Smooth muscle cell of the brain vasculature (primary cell): ENCODE data around the gene RUNX3.
"Not testable (repeated sequence)": the region's sequence is repeated elsewhere in the genome, so short reads cannot be mapped to it uniquely, and the experiment has no call there.

Experiments
- DNase-seq: peaks from one replicate; pipeline ENCODE4 v3.0.0-alpha.2; 2012; ENCODE audit warnings: low read depth, low spot score

Gene RUNX3

GRCh38 chr1:24903011-24903461 lies 27.0 kb downstream of the RUNX3 start:
- DNase-seq, result no peak

- no peak for DNase-seq
Measured at GRCh38 chr1:24902471-24902891, 27.6 kb downstream of the RUNX3 start.

- no peak for DNase-seq
Measured at GRCh38 chr1:24901791-24902470, 28.1 kb downstream of the RUNX3 start.

DNA sequence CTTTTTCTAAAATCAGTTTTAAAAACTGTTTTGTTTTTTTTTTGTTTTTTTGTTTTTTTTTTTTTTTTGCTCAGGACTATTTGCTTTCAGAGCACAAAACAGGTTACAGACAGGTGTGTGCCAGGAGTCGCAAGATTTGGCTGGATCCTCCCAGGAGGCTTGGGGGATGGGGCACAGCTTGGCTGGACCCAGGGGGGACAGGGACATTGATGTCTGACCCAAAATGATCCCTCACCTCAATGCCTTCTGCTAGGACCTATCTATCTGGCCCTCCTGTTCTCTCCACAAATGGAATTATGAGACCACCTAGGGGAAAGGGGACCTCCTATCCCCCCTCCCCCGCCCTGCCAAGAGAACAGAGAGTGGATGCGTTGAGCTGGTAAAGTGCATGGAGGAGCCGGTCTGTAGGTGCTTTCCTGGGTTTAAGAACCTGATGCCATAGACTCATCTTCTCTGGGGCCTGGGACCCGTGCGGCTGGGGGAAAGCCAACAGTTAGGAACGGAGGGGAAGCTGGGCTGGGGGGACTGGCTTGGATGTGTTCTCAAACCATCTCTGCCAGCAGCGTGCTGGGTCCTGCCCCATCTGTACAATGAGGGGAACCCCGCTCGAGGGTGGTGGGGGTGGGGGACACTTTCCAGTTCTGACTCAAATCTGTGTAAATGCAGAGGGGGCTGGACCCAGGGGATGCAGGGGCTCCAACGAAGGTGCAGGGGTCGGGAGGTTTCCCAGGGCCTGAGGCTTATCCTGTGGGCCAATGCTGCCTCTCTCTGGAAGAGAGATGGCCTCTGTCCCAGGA lies 28.9 kb downstream of the RUNX3 start:
- DNase-seq, result no peak

- no peak for DNase-seq
Measured at GRCh38 chr1:24900486-24900849, 29.6 kb downstream of the RUNX3 start.

GRCh38 chr1:24899581-24900485 lies 30.2 kb downstream of the RUNX3 start:
- no peak for DNase-seq

GRCh38 chr1:24898909-24899439 lies 31.1 kb downstream of the RUNX3 start:
- DNase-seq, result no peak

DNA sequence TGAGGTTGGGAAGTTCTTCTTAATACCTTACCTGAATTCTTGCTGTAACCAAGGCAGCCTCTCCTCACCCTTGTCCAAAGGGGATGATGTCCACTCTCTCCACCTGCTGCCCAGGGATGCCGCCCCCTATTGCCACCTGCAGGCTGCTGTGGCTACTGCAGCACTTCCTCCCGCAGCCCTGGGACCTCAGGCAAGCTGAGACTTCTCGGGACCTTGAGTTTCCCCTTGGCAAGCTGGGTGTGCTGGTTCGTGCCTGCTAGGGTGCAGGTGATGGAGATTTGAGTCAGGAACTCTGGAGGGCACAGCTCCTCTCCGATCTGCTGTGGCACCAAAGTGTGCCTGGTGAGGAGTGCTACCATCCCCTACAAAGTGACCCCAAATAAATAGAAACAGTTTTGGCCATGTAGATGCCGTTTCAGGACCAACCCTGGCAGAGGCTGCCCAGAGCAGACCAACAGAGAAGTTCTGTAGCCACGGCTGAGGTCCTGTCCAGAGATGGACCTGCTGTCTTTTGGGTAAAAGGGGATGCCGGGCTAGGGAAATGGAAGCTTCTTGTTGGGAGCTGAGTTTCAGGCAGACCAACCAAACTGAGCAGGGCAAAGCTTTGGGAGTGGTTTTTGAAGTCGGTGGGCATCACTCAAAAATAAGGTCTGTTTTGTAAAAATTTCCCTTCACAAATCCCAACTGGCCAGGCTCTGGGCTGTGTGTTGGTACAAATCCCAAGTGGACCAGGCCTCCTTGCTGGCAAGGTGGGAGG lies 31.7 kb downstream of the RUNX3 start:
- DNase-seq, result no peak

GRCh38 chr1:24897263-24898151 lies 32.6 kb downstream of the RUNX3 start:
- DNase-seq, result no peak

GRCh38 chr1:24896596-24897262 lies 33.3 kb downstream of the RUNX3 start:
- DNase-seq, result no peak

DNA sequence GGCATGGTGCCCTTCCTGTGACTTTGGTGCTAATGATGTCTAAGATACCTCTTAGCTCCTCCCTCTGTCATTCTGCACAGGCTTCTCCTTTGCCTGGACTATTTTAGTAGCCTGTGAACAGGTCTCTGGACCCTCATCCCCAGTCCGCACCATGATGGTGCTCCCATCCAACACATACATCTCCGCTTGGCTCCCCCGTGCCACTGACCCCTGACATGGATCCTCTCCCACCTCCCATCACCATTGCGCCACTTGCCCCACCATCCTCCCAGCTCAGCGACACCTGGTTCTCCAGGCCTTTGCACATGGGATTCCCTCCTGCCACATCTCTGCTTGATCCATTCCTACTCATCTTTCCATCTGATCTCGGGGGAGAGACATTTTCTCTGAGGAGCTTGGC lies 33.9 kb downstream of the RUNX3 start:
- DNase-seq, result no peak

GRCh38 chr1:24895511-24895910 lies 34.6 kb downstream of the RUNX3 start:
- DNase-seq, result no peak

DNA sequence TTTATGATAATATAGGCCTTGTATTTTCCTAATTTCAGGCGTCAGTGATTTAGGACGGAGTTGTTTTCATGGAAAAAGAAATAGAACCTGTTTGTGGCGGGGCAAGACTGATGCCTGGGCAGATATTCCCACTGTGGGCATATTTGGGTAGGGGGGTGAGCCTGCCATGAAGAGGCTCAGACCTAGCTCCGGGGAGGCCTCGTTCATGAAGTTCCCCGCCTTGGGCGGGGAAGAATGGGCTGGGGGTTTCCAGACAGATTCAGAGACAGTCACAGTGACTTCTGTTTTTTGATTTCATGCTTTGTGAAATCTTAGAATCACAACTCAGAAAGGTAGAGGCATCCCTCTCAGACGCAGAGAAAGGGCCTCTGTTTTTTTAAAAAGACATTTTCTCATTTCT lies 36.1 kb downstream of the RUNX3 start:
- DNase-seq, result no peak

DNA sequence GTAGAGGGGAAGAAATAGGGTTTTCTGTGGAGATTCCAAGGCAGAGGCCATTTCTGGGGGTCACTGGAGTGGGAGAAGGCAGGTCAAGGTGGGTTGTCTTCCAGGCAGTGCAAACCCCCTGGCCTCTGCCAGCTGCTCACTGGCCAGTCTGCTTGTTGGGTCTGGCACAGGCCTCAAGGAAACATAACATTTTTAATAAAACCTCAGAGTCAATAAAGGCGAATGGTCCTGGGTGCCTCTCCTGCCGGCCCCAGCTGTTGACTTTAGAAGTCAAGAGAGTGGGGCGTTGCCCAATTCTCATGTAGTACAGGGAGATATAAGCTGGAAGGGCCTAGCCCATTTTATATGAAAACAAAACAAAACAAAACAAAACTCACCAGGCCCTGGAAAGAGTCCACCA lies 36.6 kb downstream of the RUNX3 start:
- DNase-seq, result no peak

DNA sequence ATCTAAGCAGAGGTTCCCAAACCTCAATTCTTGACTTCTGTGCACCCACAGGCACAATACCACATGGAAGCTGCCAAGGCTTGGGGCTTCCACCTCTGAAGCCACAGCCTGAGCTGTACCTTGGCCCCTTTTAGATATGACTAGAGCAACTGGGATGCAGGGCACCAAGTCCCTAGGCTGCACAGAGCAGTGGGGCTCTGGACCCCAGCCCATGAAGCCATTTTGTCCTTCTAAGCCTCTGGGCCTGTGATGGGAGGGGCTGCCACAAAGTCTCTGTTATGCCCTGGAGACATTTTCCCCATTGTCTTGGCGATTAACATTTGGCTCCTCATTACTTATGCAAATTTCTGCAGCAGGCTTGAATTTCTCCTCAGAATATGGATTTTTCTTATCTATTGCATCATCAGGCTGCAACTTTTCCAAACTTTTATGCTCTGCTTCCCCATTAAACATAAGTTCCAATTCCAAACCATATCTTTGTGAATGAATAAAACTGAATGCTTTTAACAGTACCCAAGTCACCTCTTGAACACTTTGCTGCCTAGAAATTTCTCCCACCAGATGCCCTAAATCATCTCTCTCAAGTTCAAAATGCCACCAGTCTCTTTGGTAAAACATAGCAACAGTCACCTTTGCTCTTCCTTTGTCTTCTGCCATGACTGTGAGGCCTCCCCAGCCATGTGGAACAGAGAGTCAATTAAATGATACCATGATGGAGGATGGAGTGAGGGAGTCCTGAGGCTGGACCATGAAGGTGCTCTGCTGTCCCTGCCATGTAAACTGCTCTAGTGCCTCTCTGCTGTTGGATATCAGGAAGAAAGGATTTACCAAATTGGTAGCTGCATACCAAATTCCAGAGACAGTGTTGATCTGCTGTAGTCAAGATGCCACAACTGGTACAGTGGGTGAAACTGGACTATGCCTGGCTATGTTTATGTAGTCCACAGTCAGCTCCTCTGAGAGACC lies 37.6 kb downstream of the RUNX3 start:
- DNase-seq, result no peak

DNA sequence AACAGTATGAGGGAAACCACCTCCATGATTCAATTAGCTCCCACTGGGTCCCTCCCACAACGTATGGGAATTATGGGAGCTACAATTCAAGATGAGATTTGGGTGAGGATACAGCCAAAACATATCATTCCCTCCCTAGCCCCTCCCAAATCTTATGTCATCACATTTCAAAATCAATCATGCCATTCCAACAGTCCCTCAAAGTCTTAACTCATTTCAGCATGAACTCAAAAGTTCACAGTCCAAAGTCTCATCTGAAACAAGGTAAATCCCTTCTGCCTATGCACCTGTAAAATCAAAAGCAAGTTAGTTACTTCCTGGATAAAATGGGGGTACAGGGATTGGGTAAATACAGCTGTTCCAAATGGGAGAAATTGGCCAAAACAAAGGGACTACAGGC lies 38.7 kb downstream of the RUNX3 start:
- DNase-seq, result not testable (repeated sequence)

GRCh38 chr1:24890887-24891286 lies 39.2 kb downstream of the RUNX3 start:
- no peak for DNase-seq

DNA sequence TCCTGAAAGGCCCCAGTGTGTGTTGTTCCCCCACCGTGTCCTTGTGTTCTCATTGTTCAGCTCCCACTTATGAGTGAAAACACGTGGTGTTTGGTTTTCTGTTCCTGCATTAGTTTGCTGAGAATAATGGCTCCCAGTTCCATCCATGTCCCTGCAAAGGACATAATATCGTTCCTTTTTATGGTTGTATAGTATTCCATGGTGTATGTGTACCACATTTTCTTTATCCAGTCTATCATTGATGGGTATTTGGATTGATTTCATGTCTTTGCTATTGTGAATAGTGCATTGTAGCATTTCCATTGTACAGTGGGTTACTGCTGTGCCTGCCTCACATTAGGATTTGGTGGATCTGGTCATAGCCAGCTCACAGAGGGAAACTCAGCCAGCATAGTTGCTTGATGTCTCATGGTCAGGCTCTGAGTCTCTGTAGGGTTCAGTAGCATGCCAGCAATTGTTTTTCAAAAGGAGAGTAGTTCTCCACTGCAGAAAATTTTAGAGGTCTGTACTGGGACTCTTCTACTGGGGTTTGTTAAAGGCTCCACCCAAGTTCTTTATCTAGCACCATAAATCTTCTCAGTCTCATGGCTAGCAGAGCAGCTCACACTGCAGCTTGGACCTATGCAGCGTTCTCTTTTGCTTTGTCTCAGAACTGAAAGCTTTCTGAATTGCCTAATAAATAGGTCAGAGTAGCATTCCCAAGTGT lies 41.0 kb downstream of the RUNX3 start:
- DNase-seq, result no peak
